MM.1S (cell line): ENCODE measurements around the gene PRKCSH.

Source experiments
- CTCF ChIP-seq: fragments of 300-600 bp; sonication (generic); IDR thresholded peaks from 2 replicates; pipeline ENCODE4 v1.5.1; 2016; ENCODE audit warnings: antibody characterized with exemption, low read length, mixed read lengths
- EZH2 ChIP-seq: fragments of 300-600 bp; sonication (generic); optimal IDR thresholded peaks from 2 replicates; pipeline ENCODE3; 2017; ENCODE audit warnings: low read depth, mild to moderate bottlenecking, antibody characterized with exemption, low read length, mixed read lengths
- EZH2phosphoT487 ChIP-seq: fragments of 300-600 bp; sonication (generic); IDR thresholded peaks from 2 replicates; pipeline ENCODE4 v1.6.1; 2018; ENCODE audit warnings: antibody characterized with exemption, low read length

GRCh38 chr19:11495885-11496284 is 60.5 kb downstream of the PRKCSH start:
- TF ChIP-seq EZH2 (no peak), CTCF (no peak), EZH2phosphoT487 (no peak)
